Thyroid gland (tissue), 4 donors: ENCODE results near the gene CHRND.

Experiments used
- CTCF ChIP-seq, 6 experiments: fragments of 200-600 bp in 3 of 6; fragments of 450-650 bp in 3 of 6; sonication (generic) in 3 of 6; IDR thresholded peaks; one replicate each; pipeline ENCODE4 v1.5.1; 2016 to 2019; ENCODE audit warnings: antibody characterized with exemption in 6 of 6, mild to moderate bottlenecking in 2 of 6, inconsistent platforms in 1 of 6, moderate library complexity in 1 of 6
- POLR2A ChIP-seq, 2 donors: fragments of 450-650 bp; IDR thresholded peaks; one replicate each; pipeline ENCODE4 v1.6.1; 2017; ENCODE audit warnings: antibody characterized with exemption in 2 of 2, mild to moderate bottlenecking in 2 of 2, moderate library complexity in 1 of 2

- TF ChIP-seq CTCF (IDR thresholded peaks at IDR 0.05) (no peak), POLR2A (IDR thresholded peaks at IDR 0.05) (no peak)
These were observed 13.4 kb upstream of the CHRND start for GRCh38 chr2:232512602-232513001.
